H1 (cell line): Measurements from ENCODE around the gene ADAMTS13. TPM values are rescaled to one million over a fixed set of nuclear protein-coding genes. Genes with fewer than 3 reads are reported as not detected.
"Not testable (repeated sequence)": the region's sequence is repeated elsewhere in the genome, so short reads cannot be mapped to it uniquely, and the experiment has no call there.

Source experiments
- CTCF ChIA-PET: fragments of 300-600 bp; sonication (Branson Sonifier 250); formaldehyde crosslinking; loops from one replicate; lab custom pipeline; 2021; ENCODE audit not compliant: partially characterized antibody; lab: Charles Lee
- POLR2A ChIA-PET: fragments of 300-600 bp; sonication (Branson Sonifier 250); formaldehyde crosslinking; loops from one replicate; lab custom pipeline; 2021; ENCODE audit warnings: inconsistent platforms; ENCODE audit not compliant: partially characterized antibody; lab: Charles Lee
- DNase-seq, 2 experiments: peaks; one replicate each; pipeline versions ENCODE4 v3.0.0 to v3.0.0-alpha.2; 2010 to 2022; ENCODE audit warnings: low spot score in 2 of 2, low read depth in 1 of 2, mixed read lengths in 1 of 2
- FAIRE-seq: peaks from 2 replicates; lab custom pipeline; 2011; peaks lifted over from hg19 to GRCh38; lab: Jason Lieb, UNC
- H2AFZ ChIP-seq: 2 replicates; pipeline ENCODE4 v1.8.1; 2012; ENCODE audit warnings: low read length, inconsistent platforms
- H2AK5ac ChIP-seq: 2 replicates; pipeline ENCODE4 v1.6.1; 2013; ENCODE audit warnings: low read depth, low read length
- H2BK120ac ChIP-seq: replicated peaks from 2 replicates; pipeline ENCODE3; 2013; ENCODE audit warnings: low read depth, low read length, inconsistent platforms
- H2BK12ac ChIP-seq: 2 replicates; pipeline ENCODE4 v1.6.1; 2013; ENCODE audit warnings: low read depth, low read length
- H2BK15ac ChIP-seq: 2 replicates; pipeline ENCODE4 v1.6.1; 2013; ENCODE audit warnings: low read length
- H2BK20ac ChIP-seq: 2 replicates; pipeline ENCODE4 v1.6.1; 2013; ENCODE audit warnings: low read length
- H2BK5ac ChIP-seq: 2 replicates; pipeline ENCODE4 v1.6.1; 2013; ENCODE audit warnings: low read depth, low read length
- H3K14ac ChIP-seq: 2 replicates; pipeline ENCODE4 v1.6.1; 2013; ENCODE audit warnings: inconsistent platforms; ENCODE audit not compliant: insufficient read length
- H3K18ac ChIP-seq: 2 replicates; pipeline ENCODE4 v1.6.1; 2013; ENCODE audit warnings: low read length; ENCODE audit errors: extremely low read depth
- H3K23ac ChIP-seq: 2 replicates; pipeline ENCODE4 v1.6.1; 2013; ENCODE audit warnings: inconsistent platforms; ENCODE audit not compliant: insufficient read length
- H3K23me2 ChIP-seq: 2 replicates; pipeline ENCODE4 v1.6.1; 2013; ENCODE audit warnings: low read depth, low read length
- H3K27ac ChIP-seq: 2 replicates; pipeline ENCODE4 v1.6.1; 2011; ENCODE audit warnings: low read depth, low read length, inconsistent platforms
- H3K27me3 ChIP-seq, 4 experiments: replicated peaks in 1 of 4; 1 replicate in 1 of 4; 2 replicates in 3 of 4; pipeline versions ENCODE4 v1.6.1 to v1.8.1; 2011 to 2013; ENCODE audit warnings: low read length in 3 of 4, mild to moderate bottlenecking in 3 of 4, inconsistent platforms in 2 of 4, mixed read lengths in 2 of 4, moderate library complexity in 1 of 4; ENCODE audit not compliant: control insufficient read depth in 3 of 4, insufficient read depth in 3 of 4; ENCODE audit errors: extremely low read depth in 1 of 4
- H3K36me3 ChIP-seq, 4 experiments: 2 replicates each; pipeline versions ENCODE4 v1.6.1 to v1.8.1; 2011 to 2013; ENCODE audit warnings: mild to moderate bottlenecking in 4 of 4, low read length in 3 of 4, moderate library complexity in 2 of 4, control low read depth in 1 of 4, inconsistent platforms in 1 of 4; ENCODE audit not compliant: insufficient read depth in 4 of 4, control insufficient read depth in 2 of 4
- H3K4ac ChIP-seq: replicated peaks from 2 replicates; pipeline ENCODE3; 2013; ENCODE audit warnings: low read length, low read depth, mixed read lengths, inconsistent platforms; ENCODE audit not compliant: insufficient read length
- H3K4me1 ChIP-seq, 4 experiments: replicated peaks in 1 of 4; 1 replicate in 1 of 4; 2 replicates in 3 of 4; pipeline versions ENCODE4 v1.6.1 to v1.8.1; 2011 to 2013; ENCODE audit warnings: low read length in 3 of 4, inconsistent platforms in 2 of 4, mixed read lengths in 1 of 4; ENCODE audit not compliant: insufficient read depth in 4 of 4, control insufficient read depth in 3 of 4
- H3K4me2 ChIP-seq, 2 experiments: 2 replicates each; pipeline versions ENCODE4 v1.6.1 to v1.8.1; 2011 to 2013; ENCODE audit warnings: low read depth in 2 of 2, low read length in 2 of 2, control low read depth in 1 of 2, inconsistent platforms in 1 of 2, mild to moderate bottlenecking in 1 of 2; ENCODE audit not compliant: insufficient read depth in 1 of 2
- H3K4me3 ChIP-seq, 4 experiments: fragments of 200-600, 300-600 bp in 1 of 4; sonication (generic), shearing (Covaris generic), sonication (Bioruptor Twin) in 1 of 4; 2 replicates each; pipeline versions ENCODE4 v1.5.1 to v1.8.1; 2011 to 2016; ENCODE audit warnings: low read length in 4 of 4, low read depth in 3 of 4, control low read depth in 2 of 4, inconsistent platforms in 2 of 4, mild to moderate bottlenecking in 2 of 4, mixed read lengths in 1 of 4, moderate library complexity in 1 of 4; ENCODE audit not compliant: insufficient read depth in 2 of 4; ENCODE audit errors: extremely low read depth in 1 of 4
- H3K56ac ChIP-seq: replicated peaks from 2 replicates; pipeline ENCODE3; 2013; ENCODE audit warnings: low read depth, mild to moderate bottlenecking, mixed read lengths, low read length, inconsistent platforms; ENCODE audit not compliant: insufficient read length
- H3K79me1 ChIP-seq: 2 replicates; pipeline ENCODE4 v1.6.1; 2013; ENCODE audit warnings: low read depth, low read length, control low read depth
- H3K79me2 ChIP-seq, 2 experiments: 2 replicates each; pipeline versions ENCODE4 v1.6.1 to v1.8.1; 2012 to 2013; ENCODE audit warnings: low read length in 2 of 2, mild to moderate bottlenecking in 2 of 2, inconsistent platforms in 1 of 2; ENCODE audit not compliant: insufficient read depth in 2 of 2, control insufficient read depth in 1 of 2
- H3K9ac ChIP-seq, 4 experiments: replicated peaks in 1 of 4; 1 replicate in 1 of 4; 2 replicates in 3 of 4; pipeline versions ENCODE4 v1.6.1 to v1.8.1; 2011 to 2013; ENCODE audit warnings: low read depth in 3 of 4, low read length in 3 of 4, control low read depth in 2 of 4, mild to moderate bottlenecking in 2 of 4, moderate library complexity in 2 of 4, inconsistent platforms in 1 of 4; ENCODE audit errors: extremely low read depth in 1 of 4
- H3K9me3 ChIP-seq, 2 experiments: 2 replicates each; pipeline versions ENCODE4 v1.6.1 to v1.8.1; 2012 to 2013; ENCODE audit warnings: mild to moderate bottlenecking in 2 of 2, moderate library complexity in 2 of 2, control low read depth in 1 of 2, inconsistent platforms in 1 of 2, low read depth in 1 of 2, low read length in 1 of 2, mixed read lengths in 1 of 2; ENCODE audit not compliant: insufficient read depth in 2 of 2
- H4K20me1 ChIP-seq, 2 experiments: replicated peaks in 1 of 2; 2 replicates each; pipeline versions ENCODE3 to v1.8.1; 2011 to 2013; ENCODE audit warnings: inconsistent platforms in 2 of 2, low read length in 2 of 2, mild to moderate bottlenecking in 1 of 2; ENCODE audit not compliant: insufficient read depth in 2 of 2, control insufficient read depth in 1 of 2
- H4K5ac ChIP-seq: 2 replicates; pipeline ENCODE4 v1.6.1; 2013; ENCODE audit warnings: low read length, low read depth, mixed read lengths, inconsistent platforms; ENCODE audit not compliant: insufficient read length
- H4K8ac ChIP-seq: 2 replicates; pipeline ENCODE4 v1.8.0; 2013; ENCODE audit warnings: mild to moderate bottlenecking, moderate library complexity, low read length, inconsistent platforms; ENCODE audit not compliant: insufficient read depth; ENCODE audit errors: extremely low read depth
- H4K91ac ChIP-seq: replicated peaks from 2 replicates; pipeline ENCODE3; 2013; ENCODE audit warnings: low read length, mixed read lengths, inconsistent platforms; ENCODE audit not compliant: insufficient read length
- WGBS, 2 experiments: shearing (Covaris generic) in 1 of 2; methylation state at CpG; one replicate each; pipeline versions ENCODE4 v1.1.6 to v1.1.7; 2013 to 2015; ENCODE audit warnings: low lambda C conversion rate in 2 of 2, mixed read lengths in 2 of 2, inconsistent platforms in 1 of 2, low coverage in 1 of 2, missing lambda C conversion rate in 1 of 2; ENCODE audit not compliant: insufficient replicate concordance in 2 of 2, insufficient coverage in 1 of 2, insufficient read length in 1 of 2; ENCODE audit errors: extremely low coverage in 1 of 2, missing lambda C conversion rate in 1 of 2; 5-methylcytosine and 5-hydroxymethylcytosine counted together
- polyA plus RNA-seq, 7 experiments: library from polyadenylated mRNA; depleted of rRNA in 3 of 7; stranded (reverse) in 5 of 7; unstranded in 2 of 7; fragments of >200 nt in 5 of 7; fragments of 200-250 nt in 2 of 7; gene quantifications; 1 replicate in 5 of 7; 2 replicates in 1 of 7; 4 replicates in 1 of 7; pipeline versions ENCODE4 v1.2.1 to v1.2.3, GENCODE V29; 2011 to 2013; ENCODE audit warnings: missing spikeins in 2 of 7, mixed read lengths in 2 of 7
- total RNA-seq: library from RNA; stranded (reverse); fragmentation: NEBNext Ultra II Directional; extraction: Animal tissue kit (Norgen Biotek cat#: 25700); gene quantifications from 2 replicates; pipeline ENCODE4 v1.2.1, GENCODE V29; 2021

The ADAMTS13 gene
- total and polyA plus RNA-seq, 2 of the 8 experiments (the other 6 are each of a cell fraction or from before 2014, with no cell fraction given), result 4.4 to 5.8 TPM

GRCh38 chr9:133392308-133392707 lies 29.9 kb upstream of the ADAMTS13 start:
- CTCF ChIA-PET, H3K9ac ChIP-seq, H2BK5ac ChIP-seq, H3K14ac ChIP-seq, H2AFZ ChIP-seq, H3K27ac ChIP-seq, H2BK15ac ChIP-seq, H2BK12ac ChIP-seq, H3K4me2 ChIP-seq, H4K8ac ChIP-seq, H2AK5ac ChIP-seq, H4K5ac ChIP-seq, H3K4me3 ChIP-seq, H4K20me1 ChIP-seq, H3K27me3 ChIP-seq, H3K4me1 ChIP-seq, H2BK120ac ChIP-seq, H3K79me2 ChIP-seq, H3K36me3 ChIP-seq, H3K18ac ChIP-seq, H3K9me3 ChIP-seq, H2BK20ac ChIP-seq, H4K91ac ChIP-seq, DNase-seq, H3K79me1 ChIP-seq, H3K56ac ChIP-seq, H3K23ac ChIP-seq, FAIRE-seq, H3K4ac ChIP-seq, POLR2A ChIA-PET: not testable (repeated sequence)
- WGBS, 2 experiments, result 100% methylated on average over 3 of the region's 3 CpGs; no CpG with 5 or more reads in 1 of the 2 experiments
- peaks cover 12% of the 10 kb centered on the region; the same call in 1 of the 2 replicates for H3K23me2 ChIP-seq
